Stimulated activated CD4-positive, alpha-beta T cell treated with anti-CD3 and anti-CD28 coated beads, Interleukin-2, amount 100 ng/mL, for 48 hours (primary cell): ENCODE results near the gene HTR1B.

Source experiments
- DNase-seq, 2 donors: peaks; one replicate each; pipeline ENCODE4 v3.0.0-alpha.2; 2020

Gene HTR1B

DNA sequence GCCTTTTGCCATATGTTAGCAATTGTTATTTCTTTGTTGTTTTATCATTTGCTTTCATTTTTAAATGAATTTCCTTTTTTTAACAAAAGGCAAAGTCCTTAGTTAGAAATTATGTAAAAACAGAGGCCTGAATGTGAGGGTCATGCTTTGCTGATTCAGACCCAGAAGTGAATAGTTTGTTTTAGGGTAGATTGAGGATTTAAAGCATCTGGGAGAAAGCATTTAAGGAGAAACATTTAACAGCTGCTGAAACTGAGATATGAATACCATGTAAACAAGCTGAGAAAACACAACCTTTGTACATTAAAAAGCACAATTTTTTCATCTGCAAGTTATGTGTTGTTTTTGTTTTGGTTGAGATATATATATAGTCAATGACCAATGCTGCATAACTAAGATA lies 8.0 kb downstream of the HTR1B start:
- DNase-seq, result no peak

DNA sequence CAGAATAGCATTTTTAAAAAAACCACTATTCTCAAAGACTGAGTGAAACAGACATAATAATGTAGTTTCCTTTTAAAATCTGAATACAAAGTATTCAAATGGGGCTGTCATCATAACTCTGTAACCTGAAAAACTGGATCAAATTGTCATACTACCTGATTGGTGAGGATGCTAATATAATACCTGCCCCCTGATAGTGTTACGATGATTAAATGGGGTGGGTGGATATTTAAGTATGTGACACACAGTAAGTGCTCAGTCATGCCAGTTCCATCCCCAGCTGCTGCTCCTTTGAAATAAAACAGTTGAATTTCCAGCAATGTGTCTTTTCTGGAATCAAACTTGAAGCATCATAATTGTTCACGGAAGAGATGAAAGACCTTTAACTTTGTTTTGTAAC lies 8.9 kb downstream of the HTR1B start:
- no peak for DNase-seq

- no peak for DNase-seq
These were observed 11.8 kb downstream of the HTR1B start for GRCh38 chr6:77451466-77451865.

GRCh38 chr6:77450924-77451323 lies 12.4 kb downstream of the HTR1B start:
- DNase-seq, result no peak

DNA sequence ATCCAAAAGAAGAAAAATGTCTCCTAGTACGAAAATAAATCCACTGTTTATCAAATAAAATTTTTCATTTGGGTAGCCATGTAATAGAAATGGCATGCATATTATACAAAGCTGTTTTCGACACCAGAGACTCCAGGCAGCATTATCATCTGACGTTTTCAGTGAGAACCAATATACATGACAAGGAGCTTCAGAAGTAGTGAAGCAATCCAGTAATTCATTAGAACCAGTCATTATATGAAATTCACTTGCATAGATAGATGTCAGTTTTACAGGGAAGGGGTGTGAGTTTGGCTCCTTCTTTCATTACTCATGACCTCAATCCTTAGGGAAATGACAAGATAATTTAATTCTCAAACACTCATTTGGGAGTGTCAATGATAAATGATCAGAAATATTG lies 14.7 kb downstream of the HTR1B start:
- no peak for DNase-seq

DNA sequence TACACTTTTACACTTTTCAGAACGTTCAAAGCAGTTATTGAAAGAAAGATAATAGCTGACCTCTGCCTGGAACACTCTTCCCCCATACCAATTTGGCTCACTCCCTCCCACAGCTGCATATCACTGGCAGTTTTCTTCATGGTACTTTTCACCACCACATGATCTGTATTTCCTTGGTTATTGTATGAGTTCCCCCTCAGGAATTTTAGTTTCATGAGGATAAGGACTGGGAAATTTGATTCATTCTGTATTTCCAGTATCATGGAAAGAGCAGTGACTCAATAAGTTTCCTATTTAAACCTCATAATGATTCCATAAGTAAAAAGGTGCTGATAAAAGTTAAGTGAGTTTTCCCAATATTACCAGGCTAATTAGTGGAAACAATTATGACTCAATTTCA lies 16.0 kb downstream of the HTR1B start:
- DNase-seq, result no peak

GRCh38 chr6:77446249-77446648 lies 17.0 kb downstream of the HTR1B start:
- DNase-seq, result no peak

DNA sequence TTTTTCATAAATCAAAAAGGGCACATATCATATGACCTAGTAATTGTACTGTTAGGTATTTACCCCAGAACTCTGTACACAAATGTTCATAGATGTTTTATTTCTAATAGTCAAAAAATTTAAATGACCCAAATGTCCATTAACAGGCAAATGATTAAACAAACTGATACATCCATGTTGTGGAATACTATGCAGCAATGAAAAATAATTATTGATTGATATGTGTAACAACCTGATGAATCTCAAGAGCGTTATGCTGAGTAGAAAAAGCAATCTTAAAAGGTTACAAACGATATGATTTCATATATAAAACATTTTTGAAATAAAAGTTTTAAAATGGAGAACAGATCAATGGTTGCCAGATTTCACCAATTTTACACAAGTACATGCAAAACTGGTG lies 18.1 kb downstream of the HTR1B start:
- no peak for DNase-seq

- DNase-seq, result no peak
These were observed 22.9 kb downstream of the HTR1B start for GRCh38 chr6:77440206-77440976.

- DNase-seq, result no peak
These were observed 29.4 kb downstream of the HTR1B start for GRCh38 chr6:77433888-77434287.

DNA sequence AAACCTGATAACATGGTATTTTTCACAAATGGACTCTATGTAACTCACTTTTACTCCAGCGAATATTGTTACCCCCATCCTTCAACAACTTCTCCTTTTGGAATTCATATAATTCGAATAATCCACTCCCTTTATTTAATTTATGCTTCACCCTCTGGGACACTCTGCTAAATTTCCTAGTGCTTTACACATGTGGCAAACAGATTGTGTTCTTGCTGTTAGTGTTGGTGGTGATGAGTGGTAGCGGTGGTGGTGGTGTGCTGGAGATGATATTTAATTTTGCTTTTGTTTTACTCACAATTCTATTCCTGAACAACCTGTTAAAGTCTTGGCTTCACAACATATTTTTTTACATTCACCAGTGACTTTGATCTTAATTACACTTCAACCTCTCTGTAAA lies 32.8 kb downstream of the HTR1B start:
- no peak for DNase-seq

GRCh38 chr6:77425671-77426070 lies 37.6 kb downstream of the HTR1B start:
- no peak for DNase-seq

DNA sequence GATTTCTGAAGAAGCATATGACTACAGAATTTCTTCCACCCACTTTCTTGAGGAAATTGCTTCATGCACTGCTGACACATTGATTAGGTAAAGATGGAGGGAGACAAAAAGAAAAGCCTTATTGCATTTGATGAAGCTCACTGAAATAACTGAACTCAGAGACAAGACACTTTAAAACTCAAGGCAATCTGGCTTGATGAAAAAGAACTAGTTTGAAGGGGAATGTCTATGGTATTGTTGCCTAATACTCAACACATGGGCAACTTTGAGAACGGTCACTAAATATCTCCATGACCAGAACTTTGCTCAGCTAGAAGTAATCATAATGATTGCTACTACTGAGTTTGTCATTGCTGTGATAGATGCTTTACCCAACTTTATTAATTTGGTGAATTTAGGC lies 38.1 kb downstream of the HTR1B start:
- DNase-seq, result no peak

DNA sequence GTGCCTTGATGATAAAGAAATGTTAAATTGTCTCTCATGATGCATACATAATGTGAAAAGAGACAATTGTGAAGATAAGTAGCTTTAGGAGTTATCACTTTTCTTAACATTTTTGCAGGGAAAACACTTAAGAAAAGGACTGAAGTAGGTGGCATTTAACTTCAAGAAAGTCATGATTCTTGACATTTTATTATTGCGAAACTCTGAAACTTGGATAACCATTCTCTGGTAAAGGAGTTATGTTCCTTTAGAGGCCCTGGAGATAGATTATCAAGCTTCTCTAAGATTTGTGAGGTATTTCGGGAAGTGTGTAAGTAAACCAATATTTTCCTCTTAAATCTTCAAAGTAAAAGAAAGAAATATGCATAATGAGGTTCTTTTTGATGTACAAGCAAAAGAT lies 38.5 kb downstream of the HTR1B start:
- no peak for DNase-seq

- DNase-seq, result no peak
These were observed 46.5 kb downstream of the HTR1B start for GRCh38 chr6:77416839-77417238.

- DNase-seq, result no peak
These were observed 47.6 kb downstream of the HTR1B start for GRCh38 chr6:77415706-77416105.
